Measurements from ENCODE around the gene ANKUB1.
"Not testable (repeated sequence)": the region's sequence is repeated elsewhere in the genome, so short reads cannot be mapped to it uniquely, and the experiment has no call there.

The ANKUB1 gene

GRCh38 chr3:149792452-149793270 is at the start of gene ANKUB1:
Gene ANKUB1, minus strand, starts transcription at chr3:149792554. Its CDS starts 188 bp downstream, at chr3:149792366.
- DNase-seq: no peak

- DNase-seq: no peak
Observed at GRCh38 chr3:149839896-149840295, 47.5 kb upstream of the ANKUB1 start.

GRCh38 chr3:149839469-149839868 is 47.1 kb upstream of the ANKUB1 start:
- DNase-seq: not testable (repeated sequence)

DNA sequence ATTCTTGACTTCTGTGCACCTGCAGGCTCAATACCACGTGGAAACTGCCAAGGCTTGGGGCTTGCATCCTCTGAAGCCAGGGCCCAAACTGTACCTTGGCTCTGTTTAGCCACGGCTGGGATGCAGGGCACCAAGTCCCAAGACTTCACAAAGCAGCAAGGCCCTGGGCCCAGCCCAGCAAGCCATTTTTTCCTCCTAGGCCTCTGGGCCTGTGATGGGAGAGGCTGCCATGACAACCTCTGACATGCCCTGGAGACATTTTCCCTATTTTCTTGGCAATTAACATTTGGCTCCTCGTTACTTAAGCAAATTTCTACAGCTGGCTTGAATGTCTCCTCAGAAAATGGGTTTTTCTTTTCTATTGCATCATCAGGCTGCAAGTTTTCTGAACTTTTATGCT is 46.1 kb upstream of the ANKUB1 start:
- DNase-seq: not testable (repeated sequence)

DNA sequence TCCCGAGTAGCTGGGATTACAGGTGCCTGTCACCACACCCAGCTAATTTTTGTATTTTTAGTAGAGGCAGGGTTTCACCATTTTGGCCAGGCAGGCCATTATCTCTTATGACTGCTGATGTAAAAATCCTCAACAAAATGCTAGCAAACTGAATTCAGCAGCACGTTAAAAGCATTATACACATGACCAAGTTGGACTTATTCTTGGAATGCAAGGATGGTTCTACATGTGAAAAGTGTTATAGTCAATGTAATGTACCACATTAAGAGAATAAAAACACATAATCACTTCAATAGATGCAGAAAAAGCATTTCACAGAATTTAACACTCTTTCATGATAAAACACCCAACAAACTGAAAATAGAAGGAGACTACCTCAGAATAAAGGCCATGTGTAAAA is 40.9 kb upstream of the ANKUB1 start:
- no peak for DNase-seq

DNA sequence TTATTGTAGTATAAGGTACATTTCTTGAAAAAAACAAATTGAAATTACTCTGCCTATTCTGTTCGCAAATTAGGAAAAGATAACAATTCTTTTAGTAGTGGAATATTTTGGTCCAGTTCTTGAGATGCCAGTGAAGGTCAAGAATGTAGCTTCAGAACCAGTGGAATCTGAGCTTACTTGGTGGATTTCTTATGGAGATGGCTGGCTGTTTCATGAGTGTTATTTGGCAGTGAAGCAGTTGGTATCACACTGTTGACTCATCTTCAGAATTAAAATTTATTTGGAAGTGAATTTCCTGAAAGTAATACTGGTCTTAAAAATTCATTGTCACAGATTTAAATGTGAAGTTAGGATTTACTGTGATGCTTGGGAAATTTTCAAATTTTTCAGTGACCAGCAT is 39.7 kb upstream of the ANKUB1 start:
- no peak for DNase-seq

DNA sequence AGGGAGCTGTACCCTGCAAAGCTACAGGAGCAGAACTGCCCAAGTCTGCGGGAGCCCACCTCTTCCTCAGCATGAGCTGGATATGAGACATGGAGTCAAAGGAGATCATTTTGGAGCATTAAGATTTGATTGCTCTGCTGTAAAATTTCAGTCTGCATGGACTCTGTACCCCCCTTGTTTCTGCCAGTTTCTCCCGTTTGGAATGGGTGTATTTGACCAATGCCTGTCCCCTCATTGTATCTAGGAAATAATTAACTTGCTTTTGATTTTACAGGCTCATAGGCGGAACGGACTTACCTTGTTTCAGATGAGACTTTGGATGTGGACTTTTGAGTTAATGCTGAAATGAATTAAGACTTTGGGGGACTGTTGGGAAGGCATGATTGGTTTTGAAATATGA is 39.0 kb upstream of the ANKUB1 start:
- DNase-seq: no peak

DNA sequence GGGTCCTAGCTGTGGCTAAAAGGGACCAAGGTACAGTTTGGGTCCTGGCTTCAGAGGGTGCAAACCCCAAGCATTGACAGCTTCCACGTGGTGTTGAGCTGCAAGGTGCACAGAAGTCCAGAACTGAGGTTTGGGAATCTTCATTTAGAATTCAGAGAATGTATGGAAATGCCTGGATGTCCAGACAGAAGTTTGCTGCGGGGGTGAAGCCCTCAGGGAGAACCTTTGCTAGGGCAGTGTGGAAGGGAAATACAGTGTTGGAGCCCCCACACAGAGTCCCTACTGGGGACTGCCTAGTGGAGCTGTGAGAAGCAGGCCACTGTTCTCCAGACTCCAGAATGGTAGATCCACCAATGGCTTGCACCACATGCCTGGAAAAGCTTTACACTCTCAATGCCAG is 38.5 kb upstream of the ANKUB1 start:
- no peak for DNase-seq

- DNase-seq: not testable (repeated sequence)
Observed at GRCh38 chr3:149829631-149830030, 37.3 kb upstream of the ANKUB1 start.

DNA sequence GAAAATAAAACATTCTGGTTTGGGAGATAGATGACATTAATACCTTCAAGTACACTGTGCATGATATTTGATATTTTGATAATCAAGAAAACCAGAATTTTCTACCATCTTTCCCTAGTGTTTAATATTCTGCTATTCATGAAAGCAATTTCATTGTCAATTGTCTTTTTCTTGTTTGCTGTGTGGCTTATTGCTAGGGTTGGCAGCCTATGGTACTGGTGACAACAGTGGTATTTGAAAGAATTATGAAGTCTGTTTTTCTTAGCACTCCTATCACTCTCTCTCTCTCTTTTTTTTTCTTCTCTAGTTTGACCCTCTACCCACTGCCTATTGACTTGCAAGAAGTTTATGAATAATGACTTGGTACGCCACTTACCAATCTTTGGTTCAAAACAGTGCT is 36.0 kb upstream of the ANKUB1 start:
- no peak for DNase-seq

DNA sequence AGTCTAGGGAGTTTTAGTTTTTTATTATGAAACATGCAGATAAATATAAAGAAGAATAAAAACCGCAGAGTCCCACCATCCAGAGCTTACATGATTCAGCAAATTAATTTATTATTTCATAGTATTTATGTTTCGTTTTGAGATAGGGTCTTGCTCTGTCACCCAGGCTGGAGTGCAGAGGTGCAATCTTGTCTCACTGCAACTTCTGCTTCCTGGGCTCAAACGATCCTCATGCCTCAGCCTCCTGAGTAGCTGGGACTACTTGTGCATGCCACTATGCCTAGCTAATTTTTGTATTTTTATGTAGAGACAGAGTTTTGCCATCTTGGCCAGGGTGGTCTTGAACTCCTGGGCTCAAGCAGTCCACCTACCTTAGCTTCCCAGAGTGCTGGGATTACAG is 34.3 kb upstream of the ANKUB1 start:
- no peak for DNase-seq

DNA sequence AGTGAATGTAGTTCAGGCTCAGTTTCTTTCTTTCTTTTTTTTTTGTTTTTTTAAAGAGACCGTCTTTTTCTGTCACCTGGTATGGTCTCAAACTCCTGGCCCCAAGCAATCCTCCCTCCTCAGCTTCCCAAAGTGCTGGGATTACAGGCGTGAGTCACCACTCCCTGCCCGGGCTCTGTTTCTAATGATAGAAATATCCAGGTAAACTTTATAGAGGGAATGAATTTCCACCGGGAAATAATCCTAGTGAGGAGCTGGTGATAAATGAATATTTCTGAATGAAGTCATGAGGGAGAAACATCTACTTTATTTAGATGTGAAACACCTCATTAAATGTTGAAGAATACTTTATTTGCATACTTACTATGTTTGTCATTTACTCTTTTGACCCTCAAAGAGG is 27.8 kb upstream of the ANKUB1 start:
- DNase-seq: no peak

- no peak for DNase-seq
Observed at GRCh38 chr3:149819432-149819831, 27.1 kb upstream of the ANKUB1 start.

DNA sequence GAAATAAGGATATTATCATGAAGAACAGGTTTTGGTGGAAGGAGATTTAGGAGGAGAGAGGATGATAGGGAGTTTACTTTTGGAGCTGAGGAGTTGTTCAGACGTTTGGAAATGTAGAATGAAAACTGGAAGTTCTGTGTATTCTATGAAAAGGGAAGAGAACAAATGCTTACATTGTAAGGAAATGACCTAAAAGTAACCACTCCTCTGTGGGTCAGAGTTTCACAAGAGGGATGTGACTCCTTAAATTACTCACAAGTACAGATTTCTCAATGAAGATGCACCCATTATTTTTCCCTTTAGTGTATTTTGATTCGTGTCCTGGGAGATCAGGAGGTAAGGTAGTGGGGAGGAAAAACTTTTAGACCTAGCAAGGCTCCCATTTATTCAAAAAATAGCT is 24.6 kb upstream of the ANKUB1 start:
- DNase-seq: no peak

DNA sequence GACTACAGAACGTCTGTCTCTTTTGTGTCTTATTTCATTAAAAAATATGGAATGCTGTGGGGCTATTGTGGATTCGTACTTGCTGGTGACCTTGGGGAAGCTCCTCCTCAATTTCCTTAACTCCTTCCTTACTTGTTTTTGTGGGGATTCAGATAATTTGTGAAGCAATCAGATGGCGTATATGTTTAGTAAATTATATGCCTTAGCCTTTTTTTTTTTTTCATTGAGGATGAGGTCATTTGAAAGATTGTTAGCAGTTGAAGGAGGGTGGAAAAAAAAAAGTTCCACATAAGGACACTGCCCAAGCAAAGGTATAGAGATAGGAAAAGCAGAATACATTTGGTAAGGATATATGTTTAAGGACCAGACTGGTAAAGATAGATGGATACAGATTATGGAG is 24.0 kb upstream of the ANKUB1 start:
- no peak for DNase-seq

DNA sequence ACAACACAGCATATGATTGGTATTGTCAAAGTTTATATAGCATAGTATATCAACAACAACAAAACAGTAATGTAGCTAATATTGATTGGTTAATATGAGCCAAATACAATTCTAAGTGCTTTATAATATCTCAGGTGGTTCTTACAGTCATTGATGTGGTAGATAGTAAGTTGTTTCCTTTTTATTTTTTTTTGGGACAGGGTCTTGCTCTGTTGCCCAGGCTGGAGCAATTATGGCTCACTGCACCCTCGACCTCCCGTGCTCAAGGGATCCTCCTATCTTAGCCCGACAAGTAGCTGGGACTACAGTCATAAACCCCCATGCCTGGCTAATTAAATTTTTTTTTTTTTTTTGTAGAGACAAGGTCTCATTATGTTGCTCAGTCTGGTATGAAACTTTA is 23.4 kb upstream of the ANKUB1 start:
- no peak for DNase-seq

DNA sequence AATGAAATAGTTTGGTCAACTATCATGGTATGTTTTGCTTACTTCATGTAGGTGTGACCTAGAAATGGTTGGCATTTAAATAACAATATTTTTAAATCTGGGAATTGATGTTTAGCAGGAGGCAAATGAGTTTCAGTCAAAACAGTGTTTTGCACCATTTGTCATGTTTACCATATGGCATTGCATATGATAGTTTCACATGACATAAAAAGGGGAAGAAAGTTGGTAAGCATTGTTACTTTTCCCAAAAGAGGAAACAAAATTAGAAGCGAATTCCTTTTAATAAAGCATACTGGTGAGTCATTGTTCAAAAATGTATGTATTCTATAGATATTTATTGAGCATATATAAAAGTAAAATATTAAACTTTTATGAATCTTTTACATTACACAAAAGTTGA is 23.0 kb upstream of the ANKUB1 start:
- DNase-seq: no peak

- DNase-seq: peak; percentile 48 to 68
Observed at GRCh38 chr3:149813367-149814281, 21.3 kb upstream of the ANKUB1 start.

- peak; percentile 97 to 98 for DNase-seq
Observed at GRCh38 chr3:149812606-149813366, 20.4 kb upstream of the ANKUB1 start, which contains the start of gene RNF13. Gene RNF13, plus strand, starts transcription at chr3:149813215. Its CDS starts 32,812 bp downstream, at chr3:149846027.

DNA sequence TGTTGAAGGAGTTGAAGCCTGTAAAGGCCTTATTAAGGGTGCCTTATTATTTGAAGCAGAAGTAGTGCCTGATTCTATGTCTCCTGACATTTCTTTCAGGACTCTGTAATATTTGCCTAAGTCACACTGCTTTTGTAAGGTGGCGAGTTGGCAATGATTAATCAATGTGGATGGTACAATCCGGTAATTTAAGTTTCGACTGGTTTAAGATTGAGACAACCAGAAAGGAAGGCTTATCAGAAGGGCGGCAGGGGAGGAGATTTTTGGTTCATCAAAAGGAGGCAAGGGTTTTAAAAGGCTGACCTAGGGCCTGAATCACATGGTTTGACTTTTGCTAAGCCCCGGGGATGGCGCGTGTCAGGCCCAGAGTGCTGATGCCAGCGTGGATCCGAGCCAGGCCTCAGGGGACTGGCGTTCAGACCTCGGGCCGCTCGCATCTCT is 19.8 kb upstream of the ANKUB1 start:
- peak in 1 of 2 experiments; percentile 31 for DNase-seq

DNA sequence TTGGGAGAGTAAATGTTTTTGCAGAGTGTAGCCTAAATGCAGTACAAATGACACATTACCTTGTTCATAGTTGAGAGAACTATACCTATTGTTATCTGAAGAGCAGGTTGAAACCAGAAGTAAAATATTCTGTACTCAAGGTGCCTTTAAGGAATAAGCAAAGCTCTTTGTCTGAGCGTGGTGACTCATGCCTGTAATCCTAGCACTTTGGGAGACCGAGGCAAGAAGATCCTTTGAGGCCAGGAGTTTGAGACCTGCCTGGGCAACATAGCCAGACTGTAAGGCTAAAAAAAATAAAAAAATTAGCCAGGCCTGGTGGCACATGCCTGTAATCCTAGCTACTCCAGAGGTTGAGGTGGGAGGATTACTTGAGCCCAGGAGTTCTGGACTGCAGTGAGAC is 18.5 kb upstream of the ANKUB1 start:
- DNase-seq: no peak

GRCh38 chr3:149809699-149810098 is 17.3 kb upstream of the ANKUB1 start:
- DNase-seq: no peak
